Measurements from ENCODE around the gene QARS1. TPM values are rescaled to one million over a fixed set of nuclear protein-coding genes. Genes with fewer than 3 reads are reported as not detected.

QARS1 gene
- total and polyA plus RNA-seq, 2 of the 13 experiments (the other 11 are each of a cell fraction or from before 2014, with no cell fraction given) = 307 to 327 TPM

- TF ChIP-seq AHDC1 (CRISPR knock-in tag; IDR thresholded peaks at IDR 0.05; ENCODE audit: borderline replicate concordance) (no peak), HNF4G (IDR thresholded peaks at IDR 0.05; ENCODE audit: borderline replicate concordance, low read depth, low read length) (no peak), HNF4G (CRISPR knock-in tag; IDR thresholded peaks at IDR 0.05; ENCODE audit: borderline replicate concordance, low read depth) (no peak), NR2C2 (CRISPR knock-in tag; IDR thresholded peaks at IDR 0.05; ENCODE audit: borderline replicate concordance) (peak; percentile 71), AHR (CRISPR knock-in tag; IDR thresholded peaks at IDR 0.05) (no peak), TFDP1 (CRISPR knock-in tag; IDR thresholded peaks at IDR 0.05; ENCODE audit: borderline replicate concordance) (peak; percentile 2; the same call in 1 of the 2 replicates), EHMT2 (IDR thresholded peaks at IDR 0.05; ENCODE audit: borderline replicate concordance, low read depth, low read length) (no peak), DPF2 (CRISPR knock-in tag; IDR thresholded peaks at IDR 0.05; ENCODE audit: borderline replicate concordance, low read depth) (no peak), ZNF350 (CRISPR knock-in tag; IDR thresholded peaks at IDR 0.05; ENCODE audit: borderline replicate concordance, low read depth) (0 out of 2 replicates have a peak, but pooled peaks have one; percentile 19), KDM1A (CRISPR knock-in tag; IDR thresholded peaks at IDR 0.05) (no peak), DRAP1 (CRISPR knock-in tag; IDR thresholded peaks at IDR 0.05) (0 out of 2 replicates have a peak, but pooled peaks have one; percentile 13), PATZ1 (CRISPR knock-in tag; IDR thresholded peaks at IDR 0.05) (no peak; the same call in 1 of the 2 replicates), ZNF121 (CRISPR knock-in tag; IDR thresholded peaks at IDR 0.05) (0 out of 2 replicates have a peak, but pooled peaks have one; percentile 43), ATF7 (IDR thresholded peaks at IDR 0.05) (no peak), ATF7 (CRISPR knock-in tag; IDR thresholded peaks at IDR 0.05) (peak; percentile 63; the same call in 1 of the 2 replicates), ZNF317 (CRISPR knock-in tag; IDR thresholded peaks at IDR 0.05) (0 out of 2 replicates have a peak, but pooled peaks have one; percentile 47), ZNF816 (CRISPR knock-in tag; IDR thresholded peaks at IDR 0.05; ENCODE audit: borderline replicate concordance) (peak; percentile 34; the same call in 1 of the 2 replicates), ZNF468 (CRISPR knock-in tag; IDR thresholded peaks at IDR 0.05) (0 out of 2 replicates have a peak, but pooled peaks have one; percentile 18), MTA1 (CRISPR knock-in tag; IDR thresholded peaks at IDR 0.05; ENCODE audit: borderline replicate concordance) (peak; percentile 57; the same call in 1 of the 2 replicates)
Observed at GRCh38 chr3:49092938-49093852, 11.4 kb downstream of the QARS1 start (continued).
